Prostate gland (tissue), 2 donors: ENCODE data around the gene TMEM233. TPM values are rescaled to one million over a fixed set of nuclear protein-coding genes. Genes with fewer than 3 reads are reported as not detected.
A peak's percentile ranks its signal among the peaks of the same experiment; 100 is the strongest.

Source experiments
- DNase-seq: peaks from one replicate; pipeline ENCODE4 v3.0.0-alpha.2; 2019; ENCODE audit warnings: low spot score
- H3K27ac ChIP-seq, 2 donors: fragments of 200-600 bp; sonication (generic); 2 replicates each; pipeline ENCODE4 v1.5.1; 2017 to 2019
- H3K27me3 ChIP-seq: fragments of 200-600 bp; sonication (generic); replicated peaks from 2 replicates; pipeline ENCODE4 v1.5.1; 2019; ENCODE audit not compliant: insufficient read depth
- H3K36me3 ChIP-seq, 2 donors: fragments of 200-600 bp; sonication (generic); 1 replicate in 1 of 2; 2 replicates in 1 of 2; pipeline versions ENCODE4 v1.5.1 to v1.8.1; 2017 to 2019
- H3K4me1 ChIP-seq: fragments of 200-600 bp; sonication (generic); replicated peaks from 2 replicates; pipeline ENCODE4 v1.5.1; 2019
- H3K4me3 ChIP-seq, 2 donors: fragments of 200-600 bp; sonication (generic); 2 replicates each; pipeline ENCODE4 v1.5.1; 2017 to 2019
- H3K9me3 ChIP-seq: fragments of 200-600 bp; sonication (generic); 2 replicates; pipeline ENCODE4 v1.5.1; 2017
- CTCF ChIP-seq, 4 experiments: fragments of 200-600 bp in 2 of 4; fragments of 450-650 bp in 2 of 4; sonication (generic) in 2 of 4; IDR thresholded peaks; 1 replicate in 3 of 4; 2 replicates in 1 of 4; pipeline ENCODE4 v1.5.1; 2016 to 2019; ENCODE audit warnings: antibody characterized with exemption in 4 of 4, mild to moderate bottlenecking in 2 of 4, moderate library complexity in 2 of 4
- POLR2A ChIP-seq: fragments of 450-650 bp; IDR thresholded peaks from one replicate; pipeline ENCODE4 v1.6.1; 2016; ENCODE audit warnings: antibody characterized with exemption, mild to moderate bottlenecking
- POLR2AphosphoS5 ChIP-seq: sonication (generic); formaldehyde crosslinking; IDR thresholded peaks from one replicate; pipeline ENCODE4 v1.6.1; 2017; ENCODE audit warnings: antibody characterized with exemption
- WGBS: methylation state at CpG from one replicate; pipeline ENCODE4 v1.1.5; 2018; 5-methylcytosine and 5-hydroxymethylcytosine counted together
- intact Hi-C: fragments of 100-400 bp; cut with DNase I; formaldehyde crosslinking; loops from one replicate; pipeline ENCODE4 v1.14.2; 2022
- total RNA-seq, 2 donors: library from RNA; depleted of rRNA; stranded (reverse); fragments of >200 nt; gene quantifications; one replicate each; pipeline ENCODE4 v1.1.0, GENCODE V29; 2016

Gene TMEM233
- under 1 TPM in 1 of 2 donors, not detected in 1; 0.18 TPM for total RNA-seq

GRCh38 chr12:119593578-119594398 lies at the start of gene TMEM233:
Gene TMEM233 (plus strand): TSS chr12:119593774. CDS start chr12:119593849, 75 bp downstream.
- Histone ChIP-seq H3K36me3 (no peaks in the 10 kb centered on the region), H3K27me3 (peaks cover 15% of the 10 kb centered on the region), H3K4me1 (no peaks in the 10 kb centered on the region), H3K27ac (no peak within 1 kb of the TSS), H3K4me3 (peak within 1 kb of the TSS in 1 of 2 donors; percentile 20), H3K9me3 (no peaks in the 10 kb centered on the region)
- DNase-seq, result no peak
- TF ChIP-seq POLR2AphosphoS5 (no peak), CTCF (IDR thresholded peaks at IDR 0.05) (no peak), POLR2A (no peak)
- intact Hi-C loops, result no loop called here
- WGBS, result under 1% methylated on average over 48 of the region's 48 CpGs

GRCh38 chr12:119544765-119545625 lies 48.6 kb upstream of the TMEM233 start:
- Histone ChIP-seq H3K9me3 (no peaks in the 10 kb centered on the region), H3K36me3 (no peaks in the 10 kb centered on the region), H3K4me1 (no peaks in the 10 kb centered on the region), H3K27me3 (no peaks in the 10 kb centered on the region), H3K4me3 (no peak overlapping the region), H3K27ac (no peak overlapping the region)
- WGBS, result 54% methylated on average over 9 of the region's 9 CpGs
- TF ChIP-seq POLR2AphosphoS5 (peak; percentile 8), CTCF (IDR thresholded peaks at IDR 0.05) (peak; percentile 73 to 85 (median 82)), POLR2A (no peak)
- intact Hi-C loops, result loop anchor here (2.0 kb wide), 1 partner anchor 430 kb away; no protein-coding TSS in a partner anchor
- peak; percentile 67 for DNase-seq

- no peak for DNase-seq
- intact Hi-C loops, result no loop called here
- no peak overlapping the region for H3K27ac ChIP-seq
- no peaks in the 10 kb centered on the region for H3K36me3 ChIP-seq
- no peaks in the 10 kb centered on the region for H3K27me3 ChIP-seq
- no peak overlapping the region for H3K4me3 ChIP-seq
- TF ChIP-seq POLR2A (no peak), POLR2AphosphoS5 (no peak), CTCF (IDR thresholded peaks at IDR 0.05) (no peak)
- H3K4me1 ChIP-seq, result no peaks in the 10 kb centered on the region
- no peaks in the 10 kb centered on the region for H3K9me3 ChIP-seq
Measured at GRCh38 chr12:119546340-119546739, 47.2 kb upstream of the TMEM233 start.

GRCh38 chr12:119547001-119547400 lies 46.6 kb upstream of the TMEM233 start:
- intact Hi-C loops, result no loop called here
- Histone ChIP-seq H3K4me3 (no peak overlapping the region), H3K27ac (no peak overlapping the region), H3K9me3 (no peaks in the 10 kb centered on the region), H3K36me3 (no peaks in the 10 kb centered on the region), H3K4me1 (no peaks in the 10 kb centered on the region), H3K27me3 (no peaks in the 10 kb centered on the region)
- DNase-seq, result no peak
- TF ChIP-seq POLR2AphosphoS5, result no peak
- no peak for TF ChIP-seq POLR2A
- no peak for TF ChIP-seq CTCF (IDR thresholded peaks at IDR 0.05)
- WGBS, result 43% methylated on average over 1 of the region's 1 CpG
